Endothelial cell of umbilical vein (primary cell): Measurements from ENCODE around the gene ARHGAP28. TPM values are rescaled to one million over a fixed set of nuclear protein-coding genes. Genes with fewer than 3 reads are reported as not detected.

Source experiments
- BruUV-seq: library from RNA; stranded (reverse); fragments of 400-500 nt; replicated peaks from 2 replicates; lab custom pipeline; 2021; lab: Mats Ljungman, UMichigan
- CTCF ChIA-PET: fragments of 300-600, 350-600 bp; sonication (Branson Sonifier 250); formaldehyde crosslinking; loops from one replicate; lab custom pipeline; 2021; ENCODE audit warnings: antibody characterized with exemption, inconsistent platforms; lab: Charles Lee
- POLR2A ChIA-PET: fragments of 300-600, 350-600 bp; sonication (Branson Sonifier 250); formaldehyde crosslinking; loops from one replicate; lab custom pipeline; 2021; ENCODE audit warnings: antibody characterized with exemption, inconsistent platforms; lab: Charles Lee
- DNase-seq: peaks from one replicate; pipeline ENCODE4 v3.0.0-alpha.2; 2011; ENCODE audit warnings: low read depth, low spot score
- FAIRE-seq: peaks from 2 replicates; lab custom pipeline; 2011; peaks lifted over from hg19 to GRCh38; lab: Jason Lieb, UNC
- H2AFZ ChIP-seq: 2 replicates; pipeline ENCODE4 v1.6.0; 2012; ENCODE audit warnings: low read depth, low read length, control low read depth, inconsistent platforms
- H3K27ac ChIP-seq: 2 replicates; pipeline ENCODE4 v1.5.1; 2011; ENCODE audit warnings: low read depth, mild to moderate bottlenecking, control low read depth, low read length, moderate library complexity; ENCODE audit not compliant: insufficient read depth
- H3K27me3 ChIP-seq, 2 experiments: 2 replicates each; pipeline versions ENCODE4 v1.6.0 to v1.6.1; 2011; ENCODE audit warnings: low read length in 2 of 2, mixed read lengths in 1 of 2; ENCODE audit not compliant: control insufficient read depth in 2 of 2, insufficient read depth in 2 of 2
- H3K36me3 ChIP-seq, 2 experiments: 2 replicates in 1 of 2; 3 replicates in 1 of 2; pipeline ENCODE4 v1.5.1; 2011; ENCODE audit warnings: low read length in 2 of 2, mild to moderate bottlenecking in 1 of 2, moderate library complexity in 1 of 2; ENCODE audit not compliant: control insufficient read depth in 2 of 2, insufficient read depth in 2 of 2; ENCODE audit errors: extremely low read depth in 1 of 2
- H3K4me1 ChIP-seq: 3 replicates; pipeline ENCODE4 v1.5.1; 2011; ENCODE audit warnings: mild to moderate bottlenecking, low read length; ENCODE audit not compliant: control insufficient read depth, insufficient read depth; ENCODE audit errors: extremely low read depth
- H3K4me2 ChIP-seq: 2 replicates; pipeline ENCODE4 v1.6.1; 2011; ENCODE audit warnings: low read length, control low read depth, mixed read lengths; ENCODE audit not compliant: insufficient read depth
- H3K4me3 ChIP-seq, 3 experiments: fragments of 200-600 bp in 1 of 3; sonication (generic), shearing (Covaris generic) in 1 of 3; replicated peaks in 1 of 3; 2 replicates each; pipeline ENCODE4 v1.5.1; 2011 to 2016; ENCODE audit warnings: control low read depth in 3 of 3, low read length in 3 of 3, mild to moderate bottlenecking in 2 of 3, inconsistent platforms in 1 of 3, low read depth in 1 of 3, moderate library complexity in 1 of 3; ENCODE audit not compliant: insufficient read depth in 1 of 3
- H3K79me2 ChIP-seq: 2 replicates; pipeline ENCODE4 v1.6.0; 2012; ENCODE audit warnings: low read length, inconsistent platforms; ENCODE audit not compliant: control insufficient read depth, insufficient read depth
- H3K9ac ChIP-seq: replicated peaks from 2 replicates; pipeline ENCODE3; 2011; ENCODE audit warnings: low read length, control low read depth; ENCODE audit not compliant: insufficient read depth; ENCODE audit errors: extremely low read depth
- H3K9me1 ChIP-seq: replicated peaks from 3 replicates; pipeline ENCODE4 v1.6.0; 2011; ENCODE audit warnings: mild to moderate bottlenecking, low read length; ENCODE audit not compliant: control insufficient read depth, insufficient read depth; ENCODE audit errors: extremely low read depth
- H3K9me3 ChIP-seq: replicated peaks from 2 replicates; pipeline ENCODE4 v1.5.1; 2012; ENCODE audit warnings: low read length, inconsistent platforms; ENCODE audit not compliant: control insufficient read depth, insufficient read depth
- H4K20me1 ChIP-seq: replicated peaks from 2 replicates; pipeline ENCODE3; 2011; ENCODE audit warnings: mild to moderate bottlenecking, low read length; ENCODE audit not compliant: control insufficient read depth, insufficient read depth; ENCODE audit errors: extremely low read depth
- CTCF ChIP-seq, 2 donors: IDR thresholded peaks; 1 replicate in 1 of 2; 2 replicates in 1 of 2; pipeline ENCODE4 v1.5.1; 2011; ENCODE audit warnings: low read length in 2 of 2, mild to moderate bottlenecking in 2 of 2, moderate library complexity in 2 of 2, control low read depth in 1 of 2, inconsistent platforms in 1 of 2, low read depth in 1 of 2; ENCODE audit not compliant: insufficient read depth in 1 of 2; ENCODE audit errors: extremely low read depth in 1 of 2
- EZH2 ChIP-seq: IDR thresholded peaks from 2 replicates; pipeline ENCODE4 v1.6.1; 2012; ENCODE audit warnings: borderline replicate concordance, low read depth, mild to moderate bottlenecking, moderate library complexity, low read length, inconsistent platforms; ENCODE audit not compliant: severe bottlenecking
- FOS ChIP-seq: IDR thresholded peaks from 2 replicates; pipeline ENCODE4 v1.6.1; 2011; ENCODE audit warnings: mild to moderate bottlenecking, low read length, moderate library complexity, borderline replicate concordance; ENCODE audit not compliant: insufficient read depth
- GATA2 ChIP-seq: IDR thresholded peaks from 2 replicates; pipeline ENCODE4 v1.7.0; 2011; ENCODE audit warnings: low read depth, mild to moderate bottlenecking, moderate library complexity, mixed read lengths, low read length; ENCODE audit not compliant: insufficient read length, insufficient read depth
- JUN ChIP-seq: IDR thresholded peaks from 2 replicates; pipeline ENCODE4 v1.6.1; 2011; ENCODE audit warnings: borderline replicate concordance, low read depth; ENCODE audit not compliant: insufficient read length, insufficient read depth
- MAX ChIP-seq: IDR thresholded peaks from 2 replicates; pipeline ENCODE4 v1.6.1; 2011; ENCODE audit not compliant: insufficient read depth, insufficient read length
- MYC ChIP-seq: IDR thresholded peaks from one replicate; pipeline ENCODE4 v1.6.1; 2011; ENCODE audit warnings: mild to moderate bottlenecking, low read depth, low read length
- POLR2A ChIP-seq: IDR thresholded peaks from 2 replicates; pipeline ENCODE4 v1.6.1; 2012; ENCODE audit warnings: low read depth, mild to moderate bottlenecking, control low read depth, low read length
- POLR2AphosphoS5 ChIP-seq: IDR thresholded peaks from 2 replicates; pipeline ENCODE4 v1.6.1; 2012; ENCODE audit warnings: low read depth, mild to moderate bottlenecking, control low read depth, low read length, moderate library complexity; ENCODE audit not compliant: insufficient read depth
- dilution Hi-C: fragments of 300-500 bp; cut with MboI; formaldehyde crosslinking; loops from one replicate; pipeline ENCODE4 v1.15.0; 2019; ENCODE audit warnings: low sequenced_read_pairs; ENCODE audit not compliant: extremely low pct_ligation_motif_present
- intact Hi-C: fragments of 100-400 bp; cut with micrococcal nuclease; formaldehyde crosslinking; loops from one replicate; pipeline ENCODE4 v1.10.0; 2022
- polyA plus RNA-seq, 4 experiments: library from polyadenylated mRNA; depleted of rRNA in 3 of 4; stranded (reverse) in 3 of 4; unstranded in 1 of 4; fragments of >200 nt; gene quantifications; 2 replicates each; pipeline versions ENCODE4 v1.2.1 to v1.2.3, GENCODE V29; 2011 to 2012; ENCODE audit warnings: missing spikeins in 1 of 4
- total RNA-seq: library from RNA; stranded (reverse); gene quantifications from 2 replicates; pipeline ENCODE4 v1.2.3, GENCODE V29; 2021

ARHGAP28 gene
- total and polyA plus RNA-seq, 2 donors (not counting 3 experiments of a cell fraction or from before 2014, with no cell fraction given), result 3.8 to 23.4 TPM

GRCh38 chr18:6955304-6955703 is 225.8 kb downstream of the ARHGAP28 start:
- Histone ChIP-seq H2AFZ (no peak overlapping the region), H3K4me2 (no peak overlapping the region), H3K36me3 (no peaks in the 10 kb centered on the region), H4K20me1 (no peaks in the 10 kb centered on the region), H3K9me3 (no peaks in the 10 kb centered on the region), H3K9me1 (no peaks in the 10 kb centered on the region), H3K27me3 (no peaks in the 10 kb centered on the region), H3K4me3 (no peak overlapping the region), H3K79me2 (no peaks in the 10 kb centered on the region), H3K27ac (no peak overlapping the region), H3K9ac (no peak overlapping the region), H3K4me1 (no peaks in the 10 kb centered on the region)
- CTCF ChIA-PET, result no interaction called here
- FAIRE-seq, result no peak
- dilution Hi-C loops (no loop called here), intact Hi-C loops (no loop called here)
- POLR2A ChIA-PET, result no interaction called here
- TF ChIP-seq POLR2A (no peak), CTCF (IDR thresholded peaks at IDR 0.05; ENCODE audit: extremely low read depth in 1 of 2, insufficient read depth in 1 of 2, low read depth in 1 of 2, low read length in 2 of 2) (no peak), GATA2 (no peak), POLR2AphosphoS5 (no peak), EZH2 (no peak), FOS (no peak), MAX (no peak), JUN (no peak), MYC (no peak)
- DNase-seq, result no peak
- no TSS peak for BruUV-seq
